GM21390 (cell line): ENCODE results near the gene SYTL1.

Experiments used
- ATAC-seq: cut with Tn5 transposase; IDR thresholded peaks from one replicate; pipeline ENCODE4 v1.9.1; 2021; ENCODE audit not compliant: unreplicated experiment

The SYTL1 gene

DNA sequence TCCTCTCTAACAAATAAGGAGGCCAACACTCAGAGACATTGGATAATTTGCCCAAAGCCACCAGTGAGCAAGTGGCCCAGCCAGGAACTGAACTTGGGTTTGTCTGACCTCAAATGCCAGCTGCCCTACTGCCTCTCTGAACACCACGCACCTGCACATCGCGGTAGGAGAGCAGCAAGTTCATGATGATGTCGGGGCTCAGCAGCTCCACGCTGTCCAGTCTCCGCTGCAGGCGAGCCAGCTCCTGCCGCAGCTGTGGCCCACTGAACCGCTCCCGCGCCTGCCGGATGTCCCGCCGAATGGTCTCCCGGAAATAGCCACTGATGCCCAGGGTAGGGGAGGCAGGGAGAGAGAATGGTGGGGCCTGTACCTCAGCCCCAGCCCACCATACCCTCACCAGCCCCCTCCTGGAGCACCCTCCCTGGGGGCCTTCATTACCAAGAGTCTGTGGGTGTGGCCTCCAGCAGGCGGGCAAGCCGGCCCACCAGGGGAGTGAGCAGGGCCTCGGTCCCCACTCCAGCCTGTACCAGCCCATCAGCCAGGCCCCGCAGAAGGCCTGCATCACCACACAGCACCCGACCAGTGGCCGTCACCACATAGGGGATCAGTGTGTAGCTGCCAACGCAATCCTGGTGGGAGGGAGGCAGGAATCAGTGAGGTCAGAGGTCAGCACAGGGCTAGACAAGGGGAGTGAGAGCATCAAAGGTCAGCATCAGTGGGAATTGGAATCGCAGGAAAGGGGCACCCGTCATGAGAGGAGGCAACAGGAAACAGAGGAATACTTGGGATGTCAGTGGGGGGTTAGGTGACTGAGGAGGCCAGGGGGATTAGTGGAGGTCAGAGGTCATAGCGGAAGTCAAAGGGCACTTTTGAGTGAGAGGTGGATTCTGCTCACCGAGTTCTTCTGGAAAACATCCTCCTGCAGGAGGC, 22.2 kb downstream of the SYTL1 start:
- ATAC-seq: no peak

DNA sequence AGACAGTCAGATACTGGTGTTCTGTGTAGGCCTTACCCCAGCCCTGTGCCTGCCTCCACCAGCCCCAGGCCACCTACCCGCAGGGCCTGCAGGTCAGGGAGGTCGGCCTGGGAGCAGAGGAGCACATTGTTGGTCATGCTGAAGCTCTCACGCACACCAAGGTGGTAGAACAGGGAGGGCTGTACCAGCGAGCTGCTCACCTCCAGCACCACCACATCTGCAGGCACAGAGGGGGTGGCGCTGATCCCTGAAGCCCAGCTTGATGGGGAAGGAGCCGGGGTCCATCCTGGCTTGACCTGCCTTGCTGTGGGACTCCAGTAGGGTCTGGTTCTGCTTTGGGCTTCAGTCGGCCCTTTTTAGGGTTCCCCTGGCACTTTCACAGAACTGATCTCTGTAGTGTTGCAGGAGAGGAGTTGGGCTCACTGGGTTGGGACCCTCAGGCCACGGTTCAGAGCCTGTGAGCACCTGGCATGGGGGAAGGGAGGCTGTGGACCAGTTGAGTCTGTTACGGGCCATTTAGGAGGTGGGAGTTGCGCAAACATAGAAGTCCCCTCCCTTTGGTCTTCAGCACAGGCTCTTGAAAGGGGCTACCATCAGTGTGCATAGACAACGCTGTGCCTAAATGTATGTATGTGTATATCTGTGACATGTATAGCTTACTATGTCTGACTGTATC, 23.0 kb downstream of the SYTL1 start:
- ATAC-seq: no peak

DNA sequence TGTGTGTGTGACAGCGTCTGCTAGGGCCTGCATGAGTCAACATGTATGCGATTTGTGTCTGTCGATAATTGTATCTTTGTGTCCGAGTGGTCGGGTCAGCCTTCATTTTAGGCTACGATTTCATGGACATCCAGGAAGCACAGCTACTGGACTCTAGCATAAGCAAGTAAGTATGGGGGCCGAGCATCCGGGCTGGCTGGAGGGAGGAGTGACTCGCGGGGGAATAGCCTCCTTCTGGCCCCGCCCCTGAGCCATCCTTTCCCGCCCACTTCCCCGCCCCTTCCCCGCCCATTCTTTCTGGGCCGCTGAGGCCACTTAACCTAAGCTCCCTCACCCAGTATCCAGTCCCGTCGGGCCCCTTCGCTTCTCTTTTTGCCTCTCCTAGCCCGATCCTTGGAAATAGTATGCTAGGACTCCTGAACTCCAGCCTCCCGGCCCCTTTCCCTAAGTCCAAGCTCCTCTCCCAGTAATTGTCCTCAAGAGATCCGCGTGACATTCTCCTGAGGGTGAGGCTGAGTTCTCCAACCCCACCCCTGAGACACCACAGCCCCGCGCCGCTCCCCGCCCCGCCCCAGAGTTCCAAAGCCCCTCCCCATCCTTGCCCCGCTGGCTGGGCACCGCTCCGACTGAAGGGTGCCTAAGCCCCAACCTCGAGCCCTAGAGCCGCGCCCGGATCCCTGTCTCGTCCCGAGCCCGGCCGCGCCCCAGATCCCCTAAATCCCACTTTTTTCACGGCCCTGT, 23.7 kb downstream of the SYTL1 start:
- ATAC-seq: no peak

DNA sequence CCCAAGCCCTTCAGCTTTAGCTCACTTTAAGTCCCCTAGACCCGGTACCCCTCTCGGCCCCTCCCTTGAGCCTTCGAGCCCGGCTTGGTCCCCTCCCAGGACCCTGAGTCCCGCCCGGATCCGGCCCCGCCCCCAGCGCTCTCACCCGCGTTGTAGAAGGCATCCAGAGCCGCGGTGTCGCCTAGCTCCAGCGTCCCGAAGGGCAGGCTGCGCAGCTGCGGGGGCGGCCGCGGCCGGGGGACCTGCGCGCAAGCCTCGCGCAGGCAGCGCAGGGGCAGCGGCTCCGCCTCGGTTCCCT, 24.2 kb downstream of the SYTL1 start:
- ATAC-seq: no peak

DNA sequence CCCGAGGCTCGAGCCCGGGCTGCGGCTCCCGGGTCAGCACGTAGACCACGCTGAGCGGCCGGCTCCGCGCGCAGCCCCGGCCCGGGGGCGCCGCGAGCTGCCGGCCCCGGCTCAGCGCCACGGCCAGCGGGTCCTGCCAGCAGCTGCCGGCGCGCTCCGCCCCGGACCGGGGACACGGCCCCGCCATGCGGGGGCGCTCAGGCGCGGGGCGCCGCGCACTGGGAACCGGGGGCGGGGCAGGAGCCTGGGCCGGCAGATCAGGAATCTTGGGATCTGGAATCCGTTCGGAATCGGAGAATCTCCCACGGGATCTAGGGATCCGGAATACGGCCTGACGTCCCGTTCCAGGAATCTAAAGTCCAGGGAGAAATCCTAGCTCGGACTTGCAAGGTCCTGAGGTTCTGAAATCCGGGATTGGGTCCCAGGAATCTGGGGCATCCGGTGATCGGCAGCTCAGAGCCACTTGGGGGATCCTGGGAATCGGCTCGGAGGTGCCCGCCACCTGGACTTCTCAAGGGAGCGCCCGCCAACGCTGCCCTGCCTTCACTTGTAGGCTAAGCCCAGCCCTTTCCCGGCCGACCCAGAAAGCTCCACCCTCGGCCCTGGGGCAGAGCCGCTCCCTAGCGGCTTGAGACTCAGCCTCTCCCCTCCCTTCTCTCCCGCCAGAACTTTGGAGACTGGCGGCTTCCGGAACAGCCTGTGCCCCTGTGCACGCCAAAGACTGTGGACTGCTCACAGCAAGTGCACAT, 24.8 kb downstream of the SYTL1 start, which contains the start of gene MAP3K6:
TSS of gene MAP3K6 (minus strand) at position 551 of the 749 bp plus-strand sequence. CDS start at position 187, 364 bp downstream.
- ATAC-seq: no peak

DNA sequence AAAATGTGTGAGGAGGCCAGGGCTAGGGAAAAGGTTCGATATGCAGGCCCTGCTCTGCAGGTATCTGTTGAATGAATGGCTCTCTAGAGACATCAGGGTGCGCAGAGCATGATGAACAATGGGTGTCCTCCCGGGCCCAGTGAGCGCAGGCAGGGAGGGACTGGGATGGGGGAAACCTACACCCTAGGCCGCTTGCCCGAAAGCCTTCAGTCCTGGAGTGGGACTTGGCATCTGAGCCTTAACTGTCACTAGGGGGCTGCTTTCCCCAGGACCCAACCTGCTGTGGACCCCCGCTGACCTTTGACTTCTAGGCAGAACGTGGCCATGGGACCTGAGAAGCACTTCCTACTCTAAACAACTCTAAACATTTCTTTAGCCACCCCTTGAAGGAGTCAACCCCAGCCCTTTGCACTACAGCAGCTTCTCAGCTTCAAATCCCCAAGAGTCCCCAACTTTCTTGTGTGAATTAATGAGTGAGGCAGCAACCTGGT, 25.4 kb downstream of the SYTL1 start:
- no peak for ATAC-seq

DNA sequence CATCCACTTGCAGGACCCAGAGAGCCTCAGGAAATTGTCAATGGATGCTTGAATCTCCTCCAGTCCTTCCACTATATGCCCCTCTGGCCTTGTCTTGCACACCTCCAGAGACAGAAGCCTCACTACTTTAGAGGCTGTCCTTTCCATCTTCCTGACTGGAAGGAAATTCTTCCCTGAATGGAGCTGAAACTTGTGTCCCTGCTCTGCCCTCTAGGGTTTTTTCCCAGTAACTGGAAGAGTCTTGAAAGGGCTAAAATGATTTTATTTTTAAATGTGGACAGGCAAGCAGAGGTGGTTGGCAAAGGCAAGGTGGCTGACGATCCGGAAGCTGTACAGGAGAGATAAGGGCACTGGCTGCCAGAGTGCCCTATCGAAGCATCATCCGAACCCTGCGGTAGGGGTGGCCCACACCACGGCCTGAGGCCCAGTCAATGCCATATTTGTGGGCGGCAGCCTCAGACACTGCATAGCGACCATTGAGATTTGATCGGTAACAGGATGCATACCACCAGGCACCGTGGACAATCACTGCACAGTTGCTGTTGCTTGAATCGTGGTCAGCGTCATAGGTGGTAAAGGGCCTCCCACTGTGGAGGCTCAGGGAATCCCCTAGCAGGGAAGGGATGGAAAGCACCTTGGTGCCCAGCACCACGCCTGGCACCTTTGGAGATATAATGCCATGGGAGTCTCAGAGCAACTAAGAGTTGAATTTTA, 27.2 kb downstream of the SYTL1 start:
- no peak for ATAC-seq

DNA sequence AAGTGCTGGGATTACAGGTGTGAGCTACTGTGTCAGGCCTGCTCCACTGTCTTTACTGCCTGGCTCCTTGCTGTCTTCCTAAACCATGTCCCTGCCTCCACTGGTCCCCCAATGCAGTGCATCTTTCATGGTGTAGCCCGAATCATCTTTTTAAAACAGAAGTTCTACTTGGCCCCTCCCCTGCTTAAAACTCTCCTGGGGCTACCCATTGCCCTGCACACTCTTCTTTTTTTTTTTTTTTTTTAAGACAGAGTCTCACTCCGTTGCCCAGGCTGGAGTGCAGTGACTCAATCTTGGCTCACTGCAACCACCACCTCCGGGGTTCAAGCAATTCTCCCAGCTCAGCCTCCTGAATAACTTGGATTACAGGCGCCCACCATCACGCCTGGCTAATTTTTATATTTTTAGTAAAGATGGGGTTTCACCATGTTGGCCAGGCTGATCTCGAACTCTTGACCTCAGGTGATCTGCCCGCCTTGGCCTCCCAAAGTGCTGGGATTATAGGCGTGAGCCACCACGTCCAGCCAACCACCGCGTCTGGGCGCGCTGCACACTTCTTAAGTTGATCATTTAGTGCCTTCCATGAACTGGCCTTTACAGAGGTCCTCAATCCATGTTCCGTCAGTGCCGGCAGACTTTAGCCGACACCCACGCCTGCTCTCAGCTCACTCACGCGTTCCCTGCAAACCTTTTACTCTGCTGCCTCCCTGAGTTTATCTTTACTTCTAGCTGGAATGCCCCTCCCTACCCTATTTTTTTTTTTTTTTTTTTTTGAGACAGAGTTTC, 30.4 kb downstream of the SYTL1 start:
- no peak for ATAC-seq

DNA sequence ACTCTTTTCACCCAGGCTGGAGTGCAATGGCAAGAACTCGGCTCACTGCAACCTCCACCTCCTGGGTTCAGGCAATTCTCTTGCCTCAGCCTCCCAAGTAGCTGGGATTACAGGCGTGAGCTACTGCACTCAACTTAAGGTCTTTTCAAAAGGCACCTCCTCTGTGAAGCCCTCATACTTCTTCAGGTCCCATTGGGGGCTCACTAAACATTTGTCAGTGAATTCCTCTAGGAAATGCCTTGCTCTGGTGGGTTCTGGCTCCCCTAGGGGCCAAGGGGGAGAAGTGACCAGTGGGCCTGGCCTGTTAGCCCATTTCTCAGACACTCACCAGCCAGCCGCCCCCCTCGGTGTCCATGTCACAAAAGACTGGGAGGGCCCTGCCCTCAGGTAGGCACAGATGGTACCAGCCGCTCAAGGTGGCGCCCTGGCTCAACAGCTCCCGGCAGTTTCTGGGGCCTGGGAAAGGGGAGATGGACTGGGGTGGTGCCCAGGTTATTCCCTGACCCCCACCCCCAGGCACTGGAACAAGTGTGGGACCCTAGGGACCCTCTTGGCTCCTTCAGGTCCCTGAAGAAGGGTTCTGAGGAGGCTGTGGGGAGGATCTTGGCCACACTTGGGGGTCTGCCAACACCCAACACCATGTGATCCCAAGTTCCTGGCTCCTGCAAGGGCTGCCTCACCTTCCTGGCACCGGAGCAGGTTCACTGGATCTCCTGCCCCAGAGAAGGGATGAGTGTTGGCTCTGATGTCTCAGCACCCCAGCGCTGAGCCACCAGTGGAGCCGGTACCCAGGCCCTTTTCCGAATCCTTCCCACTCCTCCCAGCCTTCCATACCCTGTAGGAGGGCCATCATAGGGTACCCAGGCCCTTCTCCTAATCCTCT, 31.2 kb downstream of the SYTL1 start:
- ATAC-seq: no peak

DNA sequence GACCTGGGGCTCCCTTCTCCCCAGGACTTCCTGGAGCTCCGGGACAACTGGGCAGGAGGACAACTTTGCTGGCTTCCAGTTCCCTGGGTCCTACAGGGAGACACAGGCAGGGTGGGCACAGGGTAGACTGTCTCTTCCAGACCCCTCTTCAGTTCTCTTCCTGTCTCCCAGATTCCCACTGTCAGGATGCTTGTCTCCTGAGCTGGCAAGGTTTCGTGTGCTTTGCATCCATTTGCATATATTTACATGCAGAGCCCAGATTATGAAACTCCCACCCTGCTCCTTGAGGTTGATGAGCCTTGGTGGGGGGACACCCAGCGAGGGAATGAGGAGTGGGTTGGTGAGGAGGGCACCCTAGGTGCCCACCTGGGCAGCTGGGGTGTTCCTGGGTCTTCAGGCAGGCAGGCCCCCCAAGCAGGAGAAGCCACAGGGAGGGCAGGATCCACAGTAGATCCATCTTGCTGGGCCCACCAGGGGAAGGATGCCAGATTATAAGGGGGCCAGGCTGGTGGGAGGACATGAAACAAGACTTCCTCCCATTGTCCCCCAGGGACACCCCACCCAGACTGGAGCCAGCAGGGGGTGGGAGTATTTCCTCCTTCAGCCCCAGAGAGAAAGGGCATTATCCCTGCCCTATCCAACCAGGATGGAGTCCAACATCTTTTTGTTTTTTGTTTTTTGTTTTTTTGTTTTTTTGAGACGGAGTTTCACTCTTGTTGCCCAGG, 32.7 kb downstream of the SYTL1 start, which contains the start of gene FCN3:
TSS of gene FCN3 (minus strand) at position 463 of the 725 bp plus-strand sequence. CDS start at position 457, 6 bp downstream.
- no peak for ATAC-seq

DNA sequence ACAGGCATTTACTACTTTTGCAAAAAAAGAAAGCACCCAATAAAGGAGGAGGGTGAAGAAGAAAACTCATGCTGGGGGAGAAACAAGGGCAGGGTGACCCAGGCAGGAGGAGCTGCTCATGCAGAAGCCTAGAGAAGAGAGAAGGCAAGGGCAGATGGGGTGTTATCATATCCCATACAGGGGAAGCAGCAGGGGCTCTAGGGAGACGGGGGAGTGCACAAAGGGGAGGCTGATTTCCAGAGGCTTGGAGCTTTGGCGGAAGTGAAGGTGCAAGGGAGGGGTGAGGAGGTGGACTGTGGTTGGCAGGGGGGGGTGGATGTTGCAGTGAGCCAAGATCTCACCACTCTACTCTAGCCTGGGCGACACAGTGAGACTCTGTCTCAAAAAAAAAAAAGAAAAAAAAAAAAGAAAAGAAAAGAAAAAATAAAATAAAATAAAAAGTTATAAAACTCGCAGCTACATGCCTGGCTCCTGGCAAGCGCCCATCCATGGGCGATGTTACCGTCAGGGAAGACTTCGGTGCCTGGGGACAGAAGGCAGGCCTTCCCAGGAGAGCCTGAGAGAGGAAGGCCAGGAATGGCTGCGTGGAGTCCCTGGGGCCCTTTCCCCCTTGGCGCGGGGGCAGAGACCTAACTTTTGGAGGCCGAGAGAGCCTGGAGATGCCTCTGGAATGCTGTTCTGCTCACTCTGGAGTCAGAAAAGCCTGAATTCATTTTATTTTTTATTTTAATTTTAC, 36.1 kb downstream of the SYTL1 start:
- ATAC-seq: no peak

DNA sequence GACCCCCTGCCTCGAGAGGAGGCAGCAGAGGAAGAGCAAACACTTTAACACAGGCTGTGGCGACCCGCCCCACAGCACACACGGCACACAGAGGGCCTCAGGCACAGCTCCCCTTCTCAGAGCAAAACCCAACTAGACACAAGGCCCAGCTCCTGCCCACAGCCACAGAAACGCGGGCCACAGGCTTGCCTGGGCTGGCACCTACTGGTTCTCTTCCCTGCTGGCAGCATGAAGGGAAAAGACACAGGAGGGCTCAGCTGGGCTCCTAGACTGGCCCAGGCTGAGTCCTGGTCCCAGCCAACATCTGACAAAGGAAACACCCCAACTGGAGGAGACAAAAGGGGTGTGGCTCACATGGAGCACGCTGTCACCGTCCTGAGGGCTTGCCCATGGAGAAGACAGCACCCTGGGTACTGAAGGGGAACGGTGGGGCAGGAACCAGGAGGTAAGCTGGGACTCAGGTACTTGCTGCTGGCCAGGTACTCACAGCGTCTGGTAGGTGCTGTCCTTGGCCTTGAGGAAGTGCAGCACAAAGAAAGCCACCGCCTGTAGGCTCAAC, 37.8 kb downstream of the SYTL1 start:
- ATAC-seq: no peak

DNA sequence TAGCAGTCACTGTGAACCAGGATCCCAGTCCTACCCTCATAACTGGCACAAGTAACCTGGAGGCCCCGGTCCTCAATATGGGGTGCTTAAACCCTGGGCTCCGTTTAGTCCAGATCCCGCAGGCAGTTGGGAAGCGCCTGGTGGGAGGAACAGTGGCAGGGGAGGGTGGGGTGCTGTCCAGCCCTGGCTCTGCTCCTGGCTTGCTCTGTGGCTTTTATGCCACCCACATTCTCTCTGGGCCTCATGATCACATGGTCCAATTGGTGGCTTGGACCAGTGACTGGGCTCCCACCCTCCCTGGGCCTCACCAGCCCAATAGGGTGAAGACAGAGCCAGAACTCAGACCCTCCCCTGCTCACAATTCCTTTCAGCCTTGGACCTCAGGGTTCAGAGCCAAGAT, 38.4 kb downstream of the SYTL1 start:
- ATAC-seq: no peak

DNA sequence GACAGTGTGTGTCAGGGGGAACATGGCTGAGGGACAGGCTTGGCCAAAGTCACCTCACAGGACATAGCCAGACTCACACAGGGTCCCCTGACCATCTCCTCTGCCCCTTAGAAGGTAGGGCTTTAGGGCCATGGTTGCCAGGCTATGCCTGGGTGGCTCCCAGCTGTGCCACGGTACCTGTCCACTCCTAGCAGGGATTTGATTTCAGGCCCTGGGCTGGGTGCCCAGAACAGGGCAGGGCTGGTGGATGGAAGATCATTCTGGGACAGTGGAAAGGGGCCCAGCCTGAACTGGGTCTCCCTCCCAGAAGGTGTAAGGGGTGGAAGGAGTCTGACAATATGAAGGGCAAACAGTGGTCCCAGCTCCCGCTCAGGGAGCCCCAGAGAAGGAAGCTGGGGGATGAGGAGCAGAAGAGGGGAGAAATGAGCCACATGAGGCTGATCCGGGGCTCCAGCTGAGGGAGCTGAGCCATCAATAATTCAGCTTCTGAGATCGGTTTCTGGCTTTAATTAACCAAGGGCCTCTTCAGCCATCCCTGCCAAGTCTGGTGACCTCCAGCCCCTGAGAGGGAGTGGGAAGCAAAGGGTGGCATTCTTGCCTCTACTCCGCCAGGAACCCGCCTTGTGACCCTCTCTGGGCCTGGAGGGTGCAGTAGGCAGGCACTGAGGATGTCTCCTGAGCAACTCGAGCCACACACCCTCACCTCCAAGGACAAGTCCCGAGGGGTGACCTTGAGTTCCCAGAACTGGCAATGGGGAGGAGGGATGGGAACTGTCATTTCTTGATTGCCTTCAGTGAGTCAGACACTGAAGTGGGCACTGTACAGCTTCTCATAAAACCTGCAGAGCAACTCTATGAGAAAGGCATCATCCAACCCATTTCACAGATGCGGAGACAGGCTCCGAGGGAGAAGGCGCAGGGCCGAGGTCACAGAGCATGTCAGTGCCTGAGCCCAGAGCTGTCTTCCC, 39.2 kb downstream of the SYTL1 start:
- ATAC-seq: no peak

DNA sequence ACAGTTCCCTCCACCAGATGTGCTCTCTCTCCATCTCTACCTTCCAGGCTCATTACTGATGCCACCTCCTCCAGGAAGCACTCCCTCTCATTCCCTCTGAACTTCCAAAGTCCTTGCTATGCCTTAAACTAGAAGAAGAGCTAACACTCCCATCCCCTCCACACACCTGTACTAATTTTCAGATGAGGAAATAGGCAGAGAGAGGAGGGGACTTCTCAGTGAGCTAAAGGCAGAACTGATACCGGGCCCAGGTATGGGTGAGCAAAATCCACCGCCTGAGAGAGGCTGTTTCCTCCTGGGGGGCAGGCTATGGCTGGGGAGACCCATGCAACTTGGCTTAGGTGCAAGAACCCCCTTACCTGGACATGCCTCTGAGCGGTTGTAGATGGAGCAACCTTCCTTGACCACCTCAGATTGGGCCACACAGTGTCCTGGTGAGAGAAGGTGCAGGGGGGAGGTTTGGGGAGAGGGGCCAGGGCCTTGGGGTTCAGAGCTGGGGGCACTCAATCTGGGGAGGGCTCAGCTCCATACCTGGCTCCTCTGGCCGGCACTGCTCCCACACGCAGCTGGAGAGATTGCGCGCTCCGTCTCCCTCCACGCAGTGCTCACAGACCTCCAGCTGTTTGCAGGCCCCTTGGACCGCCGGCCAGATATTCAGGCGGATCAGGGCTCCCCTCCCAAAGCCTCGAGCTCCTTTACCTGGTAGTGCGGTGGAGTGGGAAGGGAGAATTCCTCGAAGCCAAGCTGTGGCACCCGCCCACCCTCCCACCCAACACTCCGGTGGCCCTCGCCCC, 40.3 kb downstream of the SYTL1 start:
- ATAC-seq: no peak
